NOMO-1 (cell line): Measurements from ENCODE around the gene EMILIN2.
A peak's percentile ranks its signal among the peaks of the same experiment; 100 is the strongest.

ENCODE experiments used
- DNase-seq, 2 experiments: peaks; one replicate each; lab custom pipeline; 2025; ENCODE audit not compliant: unreplicated experiment in 2 of 2; lab: John Stamatoyannopoulos, UW

EMILIN2 gene

DNA sequence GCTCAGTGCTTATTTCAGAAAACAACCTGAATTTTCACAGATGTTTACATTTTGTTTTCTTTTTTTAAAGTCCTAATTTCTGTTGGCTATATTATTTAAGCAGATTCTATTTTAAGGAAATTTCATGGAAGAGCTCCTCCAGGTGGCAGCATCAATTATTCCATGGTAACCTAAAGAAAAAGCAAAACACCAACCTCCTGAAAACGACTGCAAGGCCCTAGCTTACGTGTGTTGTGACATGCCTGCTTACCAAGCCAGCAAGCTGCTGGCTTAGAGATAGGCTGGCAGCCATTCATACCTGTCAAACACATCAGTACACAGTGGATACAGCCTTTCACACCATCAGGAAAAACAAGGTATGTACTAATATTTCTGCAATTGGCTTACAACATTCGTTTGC lies 101.2 kb downstream of the EMILIN2 start:
- DNase-seq = no peak

DNA sequence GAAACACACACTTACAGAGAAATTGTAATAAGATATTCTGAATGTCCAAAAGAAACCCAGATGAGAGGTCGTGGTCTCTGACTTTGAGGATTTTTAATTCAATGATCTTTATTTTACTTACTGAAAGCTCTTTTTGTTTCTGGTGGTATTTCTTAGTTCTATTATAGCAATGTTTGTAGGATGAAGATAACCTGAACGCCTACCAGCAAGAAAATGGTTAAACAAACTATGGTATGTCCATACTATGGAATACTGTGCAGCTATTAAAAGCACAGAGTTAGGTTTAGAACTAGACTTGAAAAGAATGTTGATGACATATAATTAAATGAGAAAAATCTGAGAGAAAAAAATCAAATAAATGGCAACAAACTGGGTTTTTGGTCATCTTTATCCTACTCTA lies 105.8 kb downstream of the EMILIN2 start:
- no peak for DNase-seq

DNA sequence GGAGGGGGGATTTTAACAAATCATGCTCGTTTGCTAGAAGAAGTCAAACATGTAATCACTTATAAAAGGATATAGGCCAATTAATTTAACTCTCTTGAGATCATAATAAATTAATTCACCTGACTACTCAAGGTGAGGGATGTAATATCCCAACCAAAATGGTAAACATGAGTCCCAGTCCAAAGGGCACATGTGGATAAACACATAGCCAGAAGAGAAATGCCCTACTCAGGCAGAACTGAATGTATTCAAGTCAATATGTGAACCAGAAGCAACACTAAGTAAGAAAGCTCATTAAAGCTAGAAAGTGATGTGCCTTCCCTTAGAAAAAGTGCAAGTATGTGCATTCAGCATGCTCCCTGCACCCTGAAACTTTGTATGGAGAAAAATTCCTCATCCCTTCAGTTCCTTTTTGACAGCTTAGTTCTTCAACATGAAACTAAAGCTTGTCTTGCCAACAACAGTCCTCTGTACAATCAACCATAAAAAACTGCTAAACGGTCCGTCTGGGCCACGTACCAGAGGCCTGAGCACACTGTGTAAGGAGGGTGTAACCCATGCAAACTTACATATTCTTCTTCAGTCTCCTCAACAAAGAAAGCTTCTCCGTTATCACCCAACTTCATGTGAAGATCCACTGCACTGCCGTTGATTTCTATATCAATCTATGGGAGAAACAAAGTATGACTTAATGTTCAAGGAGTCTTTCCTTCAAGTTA lies 107.3 kb downstream of the EMILIN2 start:
- no peak for DNase-seq

DNA sequence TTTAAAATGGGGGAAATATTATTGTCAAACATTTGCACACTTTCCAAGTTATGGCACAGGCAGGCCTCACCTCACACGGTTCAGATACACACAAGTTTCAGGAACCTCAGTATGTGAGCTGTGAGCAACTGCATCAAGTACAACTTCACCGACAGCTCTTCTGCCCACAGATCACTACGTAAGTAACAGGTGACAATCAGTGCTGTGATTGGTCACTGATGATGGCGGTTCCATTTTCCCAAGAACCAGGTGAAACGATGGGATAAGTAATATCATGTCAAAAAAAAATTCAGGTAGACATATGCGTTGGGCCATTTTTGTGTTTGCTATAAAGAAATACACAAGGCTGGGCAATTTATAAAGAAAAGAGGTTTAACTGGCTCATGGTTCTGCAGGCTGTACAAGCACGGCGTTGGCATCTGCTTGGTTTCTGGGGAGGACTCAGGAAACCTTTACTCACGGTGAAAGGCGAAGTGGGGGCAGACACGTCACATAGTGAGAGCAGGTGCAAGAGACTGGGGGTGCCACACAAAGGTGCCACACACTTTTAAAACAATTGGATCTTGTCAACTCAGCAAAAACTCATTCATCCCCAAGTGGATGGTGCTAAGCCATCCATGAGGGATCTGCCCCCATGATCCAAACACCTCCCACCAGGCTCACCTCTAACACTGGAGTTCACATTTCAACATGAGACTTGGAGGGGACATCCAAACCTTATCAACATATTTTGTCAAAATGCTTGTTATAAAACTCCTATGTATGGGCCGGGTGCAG lies 108.3 kb downstream of the EMILIN2 start:
- DNase-seq = no peak

DNA sequence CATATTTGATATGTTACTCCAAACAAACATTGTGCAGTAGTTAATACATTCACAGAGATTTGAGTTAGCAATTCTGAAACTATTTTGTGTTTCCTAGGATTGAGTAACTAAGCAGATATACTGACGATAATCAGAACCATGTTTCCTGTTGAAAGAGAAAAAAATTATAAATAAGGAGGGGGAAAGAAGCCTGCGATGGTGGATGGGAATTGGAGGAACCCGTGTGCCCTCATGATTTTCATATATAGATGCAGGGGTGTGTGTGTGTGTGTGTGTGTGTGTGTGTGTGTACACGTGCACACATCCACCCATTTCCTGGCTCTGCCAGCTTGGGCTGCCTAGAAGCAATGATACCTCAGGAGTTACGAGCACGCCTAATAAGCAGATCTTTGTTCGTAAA lies 109.2 kb downstream of the EMILIN2 start:
- DNase-seq = no peak

DNA sequence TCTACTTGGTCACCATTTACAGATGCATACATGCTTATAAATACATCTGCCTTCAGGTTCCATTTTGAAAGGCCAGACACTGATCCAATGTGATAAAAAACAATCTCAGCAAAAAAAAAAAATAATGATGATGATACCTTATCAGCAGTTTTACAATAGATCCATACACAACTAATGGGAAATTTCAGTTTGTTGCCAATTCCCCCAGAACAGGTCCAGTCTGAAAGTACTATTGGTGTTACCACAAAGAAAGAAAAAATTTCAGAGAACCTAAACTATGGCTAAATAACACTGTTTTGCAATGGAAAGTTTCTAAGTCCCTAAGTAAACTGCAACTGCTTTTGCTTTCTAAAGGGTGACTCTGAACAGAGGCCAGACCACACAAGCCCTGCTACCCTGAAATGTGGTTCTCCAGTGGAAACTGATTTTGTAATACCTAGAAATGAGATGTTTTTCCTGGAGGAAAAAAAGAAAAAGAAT lies 112.1 kb downstream of the EMILIN2 start:
- DNase-seq = peak; percentile 51 to 83

DNA sequence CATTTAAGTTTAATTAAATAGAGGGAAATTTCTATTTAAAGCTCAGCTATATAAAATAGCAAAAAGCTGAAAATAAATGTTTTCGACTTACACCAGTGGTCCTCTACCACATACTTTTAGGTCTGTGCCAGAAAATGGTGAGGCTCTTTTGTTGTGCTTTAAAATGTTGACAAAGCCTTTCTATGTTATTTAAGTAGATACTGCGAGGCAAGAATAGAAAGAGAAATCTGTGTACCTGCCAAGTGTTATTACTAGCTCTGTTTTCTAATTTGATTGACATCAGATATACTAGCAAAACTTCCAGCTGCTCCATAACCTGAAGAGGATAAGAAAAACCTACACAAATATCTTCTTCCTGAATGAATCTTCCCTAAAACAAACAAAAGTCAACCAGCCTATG lies 112.5 kb downstream of the EMILIN2 start:
- peak in 1 of 2 experiments; percentile 38 for DNase-seq

DNA sequence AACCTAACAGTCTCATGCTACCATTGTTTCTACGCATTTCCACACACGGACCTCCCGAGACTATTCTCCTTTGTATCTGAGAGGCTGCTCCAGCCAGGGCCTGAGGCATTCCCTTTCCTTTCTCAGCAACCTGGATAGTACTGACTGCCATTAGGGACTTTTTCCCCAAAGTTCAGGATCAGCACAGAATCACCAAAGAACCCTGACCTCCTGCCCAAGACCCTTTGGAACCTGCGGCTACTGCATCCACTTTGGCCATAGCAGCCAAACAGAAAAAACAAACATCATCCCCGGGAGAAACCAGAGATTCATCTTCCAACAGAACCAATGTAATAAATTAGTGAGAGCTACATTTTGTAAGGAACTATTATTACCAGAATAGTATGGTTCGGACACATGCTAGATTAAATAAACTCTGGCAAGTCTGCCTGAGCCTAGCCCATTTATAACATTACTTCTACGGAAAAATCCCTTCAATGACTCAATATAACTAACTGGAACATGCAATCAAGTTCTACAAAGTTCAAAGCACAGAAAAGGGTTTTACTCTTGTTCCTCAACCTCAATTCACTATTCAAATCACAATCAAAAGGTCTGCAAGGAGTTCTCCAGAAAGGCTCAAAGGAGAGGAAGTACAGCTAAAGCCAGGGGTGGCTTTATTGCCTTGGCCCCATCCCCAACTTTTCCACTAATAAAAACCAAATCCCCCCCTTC lies 114.3 kb downstream of the EMILIN2 start:
- peak in 1 of 2 experiments; percentile 12 for DNase-seq

DNA sequence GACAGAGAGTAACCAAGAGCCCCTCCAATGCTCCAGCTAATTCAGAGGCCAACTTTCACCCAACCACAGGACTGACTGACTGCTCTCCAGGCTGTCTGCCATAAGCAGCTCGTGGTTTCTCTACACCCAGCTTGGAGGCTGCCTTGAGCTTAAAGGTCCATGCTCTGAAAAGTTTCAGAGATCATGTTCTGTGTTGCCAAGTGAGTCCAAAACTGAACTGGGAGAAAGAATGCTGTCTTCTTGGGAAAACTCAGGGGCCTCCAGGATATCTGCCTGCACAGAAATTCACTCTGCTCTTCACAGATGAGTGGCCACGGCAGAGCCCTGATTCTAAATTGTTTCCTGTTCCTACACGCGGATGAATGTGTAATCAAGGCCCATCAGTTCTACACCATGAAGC lies 115.0 kb downstream of the EMILIN2 start:
- peak in 1 of 2 experiments; percentile 22 for DNase-seq

DNA sequence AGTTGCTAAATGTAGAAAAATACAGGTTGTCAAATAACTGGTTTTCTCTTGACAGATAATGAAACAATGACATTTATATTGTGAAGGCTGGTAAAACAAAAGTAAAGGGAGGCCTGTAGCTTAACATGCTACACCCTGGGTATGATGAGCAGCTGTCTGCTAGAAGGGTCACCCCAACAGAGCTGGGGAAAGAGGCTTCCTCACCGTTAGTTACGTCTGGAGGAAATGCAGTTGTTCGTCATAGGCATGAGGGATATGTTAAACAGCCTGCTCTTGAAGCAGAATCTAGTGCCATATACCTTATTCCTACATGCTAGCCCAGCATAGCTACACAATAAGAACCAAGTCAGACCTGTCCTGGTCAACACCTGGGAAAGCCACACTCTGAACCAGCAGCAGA lies 116.2 kb downstream of the EMILIN2 start:
- no peak for DNase-seq

DNA sequence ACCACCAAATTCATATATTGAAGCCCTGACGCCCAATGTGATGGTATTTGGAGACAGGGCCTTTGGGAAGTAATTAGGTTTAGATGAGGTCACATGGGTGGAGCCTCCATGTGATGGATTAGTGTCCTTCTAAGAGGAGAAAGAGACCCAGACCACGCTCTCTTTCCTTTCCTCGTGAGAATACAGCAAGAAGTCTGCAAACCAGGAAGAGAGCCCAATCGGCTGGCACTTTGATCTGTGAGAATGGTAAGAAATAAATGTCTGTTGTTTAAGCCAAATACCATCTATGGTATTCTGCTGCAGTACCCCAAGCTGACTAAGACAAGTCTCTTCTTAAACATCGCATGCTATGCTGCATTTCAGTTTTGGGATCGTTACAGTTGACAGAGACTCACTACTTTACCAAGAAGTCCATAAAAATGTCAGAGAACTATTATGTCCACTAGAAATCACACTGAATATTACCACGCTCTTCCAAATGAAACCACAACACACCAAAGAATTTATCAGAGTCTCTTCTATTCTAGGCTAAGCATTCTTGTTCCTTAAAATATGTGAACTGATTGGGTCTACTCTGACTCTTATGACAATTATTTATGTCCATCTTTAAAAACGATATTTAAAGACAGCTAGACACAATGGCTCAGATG lies 117.7 kb downstream of the EMILIN2 start:
- DNase-seq = no peak
